Liver (tissue), 3 donors: ENCODE results near the gene TMEM175.

Experiments used
- ATF3 ChIP-seq: IDR thresholded peaks from 2 replicates; pipeline ENCODE4 v1.6.1; 2016; ENCODE audit warnings: antibody characterized with exemption
- CTCF ChIP-seq: fragments of 150-350 bp; IDR thresholded peaks from 2 replicates; pipeline ENCODE4 v1.5.1; 2017; ENCODE audit warnings: improper control_type of control experiment, low read depth, low read length; ENCODE audit not compliant: missing input control
- EGR1 ChIP-seq, 2 donors: IDR thresholded peaks; 2 replicates each; pipeline ENCODE4 v1.6.1; 2016 to 2018; ENCODE audit warnings: antibody characterized with exemption in 2 of 2, low read depth in 2 of 2
- FOXA1 ChIP-seq: IDR thresholded peaks from 2 replicates; pipeline ENCODE4 v1.6.1; 2016; ENCODE audit warnings: antibody characterized with exemption
- FOXA2 ChIP-seq: IDR thresholded peaks from 2 replicates; pipeline ENCODE4 v1.6.1; 2016; ENCODE audit warnings: antibody characterized with exemption
- MAX ChIP-seq: IDR thresholded peaks from 2 replicates; pipeline ENCODE4 v1.6.1; 2016; ENCODE audit warnings: antibody characterized with exemption
- SP1 ChIP-seq: IDR thresholded peaks from 2 replicates; pipeline ENCODE4 v1.6.1; 2018; ENCODE audit warnings: antibody characterized with exemption, mild to moderate bottlenecking
- TAF1 ChIP-seq: conservative IDR thresholded peaks from 2 replicates; pipeline ENCODE4 v1.6.1; 2016; ENCODE audit warnings: antibody characterized with exemption, mild to moderate bottlenecking
- YY1 ChIP-seq: IDR thresholded peaks from 2 replicates; pipeline ENCODE4 v1.6.1; 2016; ENCODE audit warnings: antibody characterized with exemption, mild to moderate bottlenecking
- donor health status: healthy.
- donor health status: healthy.

- no peak for TF ChIP-seq YY1
- TF ChIP-seq MAX = no peak
- no peak for TF ChIP-seq CTCF
- no peak for TF ChIP-seq SP1
- TF ChIP-seq EGR1 (IDR thresholded peaks at IDR 0.05; ENCODE audit: low read depth in 2 of 2) = no peak
- no peak for TF ChIP-seq FOXA2
- no peak for TF ChIP-seq TAF1
- no peak for TF ChIP-seq FOXA1
- TF ChIP-seq ATF3 = no peak
These were observed 64.7 kb downstream of the TMEM175 start for GRCh38 chr4:996997-997374.
